Measurements from ENCODE around the gene TRAPPC3. TPM values are rescaled to one million over a fixed set of nuclear protein-coding genes. Genes with fewer than 3 reads are reported as not detected.

The TRAPPC3 gene
- total and polyA plus RNA-seq, 9 of the 15 experiments (the other 6 are each of a cell fraction or from before 2014, with no cell fraction given) = 20.6 to 141 (median 112) TPM

GRCh38 chr1:36150296-36151133 lies 1.2 kb upstream of the TRAPPC3 start (continued):
- no peak for TF ChIP-seq ZNF398 (CRISPR knock-in tag; IDR thresholded peaks at IDR 0.05)
- TF ChIP-seq ARHGAP35 (IDR thresholded peaks at IDR 0.05; ENCODE audit: partially characterized antibody) = no peak
- no peak for TF ChIP-seq RBM17 (IDR thresholded peaks at IDR 0.05; ENCODE audit: borderline replicate concordance, low read depth, low read length)
- TF ChIP-seq MAX (CRISPR knock-in tag; IDR thresholded peaks at IDR 0.05) = peak; percentile 36; the same call in 1 of the 2 replicates
- TF ChIP-seq POLR2H (tag; IDR thresholded peaks at IDR 0.05; ENCODE audit: low read depth) = no peak
- peak; percentile 63; the same call in 1 of the 2 replicates for TF ChIP-seq ZBTB2 (IDR thresholded peaks at IDR 0.05)
- TF ChIP-seq ZNF212 (CRISPR knock-in tag; IDR thresholded peaks at IDR 0.05) = no peak
- peak; percentile 89 for TF ChIP-seq NFE2 (IDR thresholded peaks at IDR 0.05; ENCODE audit: low read depth)
- peak; percentile 17; the same call in 1 of the 2 replicates for TF ChIP-seq CBFA2T3 (IDR thresholded peaks at IDR 0.05)
- no peak for TF ChIP-seq ZNF444 (CRISPR knock-in tag; IDR thresholded peaks at IDR 0.05)
- no peak for TF ChIP-seq ZNF408 (CRISPR knock-in tag; IDR thresholded peaks at IDR 0.05; ENCODE audit: low read depth)
- TF ChIP-seq ZBED1 (IDR thresholded peaks at IDR 0.05) = no peak
- no peak for TF ChIP-seq NR4A1 (CRISPR knock-in tag; IDR thresholded peaks at IDR 0.05)
- TF ChIP-seq NR4A1 (tag; IDR thresholded peaks at IDR 0.05) = no peak; the same call in 1 of the 2 replicates
- TF ChIP-seq ZNF324 (CRISPR knock-in tag; IDR thresholded peaks at IDR 0.05) = no peak
- peak; percentile 37 for TF ChIP-seq SMC3 (conservative IDR thresholded peaks at IDR 0.05; ENCODE audit: insufficient read depth, low read depth, low read length)
- no peak; the same call in 1 of the 2 replicates for TF ChIP-seq ZNF592 (IDR thresholded peaks at IDR 0.05)
- peak; percentile 65; the same call in 1 of the 2 replicates for TF ChIP-seq ZNF175 (CRISPR knock-in tag; IDR thresholded peaks at IDR 0.05; ENCODE audit: low read depth)
- peak; percentile 57; the same call in 1 of the 2 replicates for TF ChIP-seq CREM (IDR thresholded peaks at IDR 0.05; ENCODE audit: low read depth)
- TF ChIP-seq SNRNP70 (optimal IDR thresholded peaks at IDR 0.05; ENCODE audit: low read depth, low read length) = no peak
- no peak for TF ChIP-seq RFX5 (IDR thresholded peaks at IDR 0.05; ENCODE audit: low read depth, low read length)
- no peak for TF ChIP-seq ELF1 (tag; IDR thresholded peaks at IDR 0.05)

All from K562 (cell line).